Medulla oblongata (tissue), 1 donor: ENCODE results near the gene ST3GAL3.

ENCODE experiments used
- DNase-seq: peaks from one replicate; pipeline ENCODE4 v3.0.0-alpha.2; 2015; ENCODE audit errors: extremely low spot score

Gene ST3GAL3

DNA sequence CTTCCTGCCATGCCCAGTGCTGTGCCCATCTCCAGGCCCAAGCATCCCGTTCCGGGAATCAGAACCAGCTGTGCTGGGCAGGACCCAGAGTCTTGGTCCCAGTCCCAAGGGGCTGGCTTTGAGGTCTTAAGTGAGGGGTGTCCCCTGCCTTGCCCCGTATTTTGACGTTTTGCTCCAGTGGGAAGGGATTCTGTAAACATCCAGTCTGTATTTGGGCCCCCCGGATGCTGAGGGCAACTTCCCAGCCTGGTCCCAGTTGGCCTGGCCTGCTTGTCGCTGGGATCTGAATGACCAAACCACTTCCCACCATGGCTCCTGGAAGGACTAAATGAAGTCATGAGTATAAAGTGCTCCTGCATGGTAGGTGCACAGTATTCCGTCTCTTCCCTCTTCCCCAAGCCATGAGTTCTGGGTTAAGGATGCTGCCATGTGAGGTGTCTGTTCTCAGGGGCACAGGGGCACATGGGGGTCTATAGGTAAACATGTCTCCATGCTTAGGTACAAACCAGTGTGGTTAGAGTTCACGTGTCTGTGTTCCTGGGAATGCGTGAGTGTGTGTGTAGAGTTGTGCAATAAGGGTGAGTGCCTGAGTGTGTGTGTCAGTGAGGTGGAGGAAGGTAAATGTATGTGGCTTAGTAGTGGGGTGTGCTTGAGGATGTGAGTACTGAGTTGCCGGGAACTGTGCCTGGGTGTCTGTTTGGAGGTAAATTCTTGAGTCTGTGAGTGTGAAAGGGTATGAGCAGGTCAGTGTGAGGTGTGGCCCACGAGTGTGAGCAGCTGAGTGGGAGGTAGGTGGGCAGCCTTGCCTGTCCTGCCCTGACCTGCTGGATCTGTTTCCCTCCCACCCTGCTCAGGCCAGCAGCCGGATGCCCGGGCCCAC lies 273.2 kb downstream of the ST3GAL3 start:
- no peak for DNase-seq
